ENCODE results near the gene LTBP4.

- TF ChIP-seq CTCF (IDR thresholded peaks at IDR 0.05; ENCODE audit: extremely low read depth in 1 of 2, insufficient read depth in 1 of 2, low read depth in 1 of 2, low read length in 2 of 2), result no peak
- no peak for TF ChIP-seq POLR2A (IDR thresholded peaks at IDR 0.05; ENCODE audit: low read depth, low read length)
- TF ChIP-seq POLR2AphosphoS5 (IDR thresholded peaks at IDR 0.05; ENCODE audit: insufficient read depth, low read depth, low read length), result no peak
- no peak for TF ChIP-seq MAX (IDR thresholded peaks at IDR 0.05; ENCODE audit: insufficient read depth, insufficient read length)
- no peak for TF ChIP-seq EZH2 (IDR thresholded peaks at IDR 0.05; ENCODE audit: borderline replicate concordance, low read depth, low read length, severe bottlenecking)
Observed at GRCh38 chr19:40604647-40605215, 3.6 kb downstream of the LTBP4 start.

All from endothelial cell of umbilical vein (primary cell).